ENCODE measurements around the gene TRUB1. TPM values are rescaled to one million over a fixed set of nuclear protein-coding genes. Genes with fewer than 3 reads are reported as not detected.

Gene TRUB1
- total and polyA plus RNA-seq, 2 of the 4 experiments (the other 2 are of a cell fraction): 9.1 to 17.9 TPM

- no peak overlapping the region for H3K27ac ChIP-seq (ENCODE audit: insufficient read depth, low read length)
- no peaks in the 10 kb centered on the region for H4K20me1 ChIP-seq (ENCODE audit: insufficient read depth, low read length)
- no peak overlapping the region for H2BK5ac ChIP-seq (ENCODE audit: low read depth, low read length, poor library complexity, severe bottlenecking)
- dilution Hi-C loops (cut with HindIII; ENCODE audit: low sequenced_read_pairs, unreplicated experiment): no loop called here
- peaks cover 3% of the 10 kb centered on the region; the same call in 1 of the 2 replicates for H3K36me3 ChIP-seq (ENCODE audit: control insufficient read depth, insufficient read depth, low read length)
- no CpG with 5 or more reads among the region's 3 CpGs for WGBS, 2 experiments (ENCODE audit: extremely low coverage in 2 of 2, insufficient read length in 1 of 2)
- H4K5ac ChIP-seq (ENCODE audit: low read depth, low read length): no peak overlapping the region
- no TSS peak for BruUV-seq (replicated peaks)
- H3K23ac ChIP-seq (ENCODE audit: low read depth, low read length): no peak overlapping the region
- no peak overlapping the region for H2BK15ac ChIP-seq (ENCODE audit: low read depth, low read length)
- H3K56ac ChIP-seq (ENCODE audit: extremely low read depth, insufficient read depth, low read length): no peak overlapping the region
- no peak overlapping the region for H2AK5ac ChIP-seq (ENCODE audit: low read depth, low read length)
- in situ Hi-C loops (cut with MboI; ENCODE audit: low sequenced_read_pairs): no loop called here
- ATAC-seq (ENCODE audit: low read depth): no peak
- H3K27me3 ChIP-seq (ENCODE audit: control insufficient read depth, insufficient read depth, low read length): no peaks in the 10 kb centered on the region
- TF ChIP-seq MAZ (IDR thresholded peaks at IDR 0.05; ENCODE audit: borderline replicate concordance, low read depth, low read length) (no peak), RAD21 (IDR thresholded peaks at IDR 0.05; ENCODE audit: low read length) (no peak), RCOR1 (IDR thresholded peaks at IDR 0.05; ENCODE audit: insufficient replicate concordance, low read length) (no peak), MAFK (IDR thresholded peaks at IDR 0.05; ENCODE audit: low read depth, low read length) (no peak), CTCF (conservative IDR thresholded peaks at IDR 0.05; ENCODE audit: low read depth, low read length) (no peak), SMC3 (IDR thresholded peaks at IDR 0.05; ENCODE audit: low read depth, low read length) (no peak), CEBPB (IDR thresholded peaks at IDR 0.05; ENCODE audit: low read depth, low read length) (no peak), ELK1 (IDR thresholded peaks at IDR 0.05; ENCODE audit: borderline replicate concordance, low read depth, low read length) (no peak), MXI1 (IDR thresholded peaks at IDR 0.05; ENCODE audit: borderline replicate concordance, low read depth, low read length) (no peak), BHLHE40 (IDR thresholded peaks at IDR 0.05; ENCODE audit: low read depth, low read length) (no peak), POLR2A (IDR thresholded peaks at IDR 0.05; ENCODE audit: low read depth, low read length) (no peak), RFX5 (IDR thresholded peaks at IDR 0.05; ENCODE audit: low read depth, low read length) (no peak), USF2 (IDR thresholded peaks at IDR 0.05; ENCODE audit: low read depth, low read length) (no peak), FOS (IDR thresholded peaks at IDR 0.05; ENCODE audit: low read depth, low read length) (no peak), CHD1 (IDR thresholded peaks at IDR 0.05; ENCODE audit: low read depth, low read length) (no peak), NFE2L2 (IDR thresholded peaks at IDR 0.05; ENCODE audit: low read depth, low read length) (no peak)
- H2AK9ac ChIP-seq (replicated peaks; ENCODE audit: low read depth, low read length, poor library complexity): no peak overlapping the region
- H3K9ac ChIP-seq (ENCODE audit: low read depth, low read length): no peak overlapping the region
- H3K4me2 ChIP-seq (ENCODE audit: low read depth, low read length): no peak overlapping the region
- no peak overlapping the region for H2AFZ ChIP-seq (replicated peaks; ENCODE audit: low read length, poor library complexity)
- H4K91ac ChIP-seq (ENCODE audit: insufficient read depth, low read depth, low read length): no peak overlapping the region
- H3K9me3 ChIP-seq (ENCODE audit: control insufficient read depth, insufficient read depth, low read length): no peaks in the 10 kb centered on the region
- H3K9me1 ChIP-seq (ENCODE audit: insufficient read depth, low read length): no peaks in the 10 kb centered on the region
- no peaks in the 10 kb centered on the region for H3K4me1 ChIP-seq (ENCODE audit: control insufficient read depth, insufficient read depth, low read length)
- no peak overlapping the region for H3K18ac ChIP-seq (ENCODE audit: low read depth, low read length)
- peaks cover 7 to 15% of the 10 kb centered on the region in 2 experiments; a peak in 3 of 4 replicates for H3K79me1 ChIP-seq (ENCODE audit: low read depth in 1 of 2, low read length in 2 of 2)
- POLR2A ChIA-PET (ENCODE audit: unreplicated experiment): no interaction called here
- CTCF ChIA-PET: interaction anchor here (1.7 kb wide), 1 partner anchor 98 kb away, joined by 4 read pairs; no protein-coding TSS in a partner anchor
- H2BK20ac ChIP-seq (ENCODE audit: low read depth, low read length): no peak overlapping the region
- no peak overlapping the region for H4K8ac ChIP-seq (ENCODE audit: low read depth in 2 of 2, low read length in 2 of 2)
- no peak overlapping the region for H3K14ac ChIP-seq (replicated peaks; ENCODE audit: low read depth, low read length)
- no peak for DNase-seq
- H3K4ac ChIP-seq (ENCODE audit: low read depth, low read length): no peak overlapping the region
- no peak overlapping the region for H3K4me3 ChIP-seq (ENCODE audit: insufficient read depth, low read depth, low read length)
- no peak overlapping the region for H2BK120ac ChIP-seq (ENCODE audit: low read depth, low read length)
- intact Hi-C loops (cut with micrococcal nuclease): no loop called here
Measured at GRCh38 chr10:114975091-114975490, 37.1 kb downstream of the TRUB1 start.
